T47D (cell line): ENCODE data around the gene CNTN5.

Experiments used
- DNase-seq, 2 experiments: peaks; one replicate each; pipeline versions ENCODE4 v3.0.0 to v3.0.0-alpha.2; 2011 to 2012; ENCODE audit warnings: low read depth in 1 of 2, low spot score in 1 of 2
- JUND ChIP-seq: IDR thresholded peaks from 2 replicates; pipeline ENCODE4 v1.6.1; 2012; ENCODE audit warnings: low read depth
- in situ Hi-C: cut with HindIII; loops from 2 replicates; pipeline ENCODE4 v1.10.0; 2016; ENCODE audit warnings: low sequenced_read_pairs, low pct_unique_long_range_greater_than_20kb

CNTN5 gene

GRCh38 chr11:99446400-99446799 lies 425.7 kb downstream of the CNTN5 start:
- in situ Hi-C loops: no loop called here
- TF ChIP-seq JUND: no peak
- no peak for DNase-seq

GRCh38 chr11:99449345-99449744 lies 428.6 kb downstream of the CNTN5 start:
- TF ChIP-seq JUND: no peak
- in situ Hi-C loops: no loop called here

GRCh38 chr11:99452075-99452474 lies 431.3 kb downstream of the CNTN5 start:
- no peak for TF ChIP-seq JUND
- no peak for DNase-seq
- in situ Hi-C loops: no loop called here

More at GRCh38 chr11:99449345-99449744, 428.6 kb downstream of the CNTN5 start:
- DNase-seq: no peak

GRCh38 chr11:99461913-99462312 lies 441.2 kb downstream of the CNTN5 start:
- no peak for TF ChIP-seq JUND
- DNase-seq: no peak
- in situ Hi-C loops: no loop called here

- in situ Hi-C loops: no loop called here
- DNase-seq: no peak
- no peak for TF ChIP-seq JUND
These were observed 444.2 kb downstream of the CNTN5 start for GRCh38 chr11:99464985-99465384.

- in situ Hi-C loops: no loop called here
- no peak for DNase-seq
- no peak for TF ChIP-seq JUND
These were observed 468.8 kb downstream of the CNTN5 start for GRCh38 chr11:99489581-99489980.

GRCh38 chr11:99494065-99494464 lies 473.3 kb downstream of the CNTN5 start:
- in situ Hi-C loops: no loop called here
- no peak for DNase-seq
- TF ChIP-seq JUND: no peak

GRCh38 chr11:99501655-99502054 lies 480.9 kb downstream of the CNTN5 start:
- no peak for DNase-seq
- in situ Hi-C loops: no loop called here
- no peak for TF ChIP-seq JUND

- in situ Hi-C loops: no loop called here
- DNase-seq: no peak
- TF ChIP-seq JUND: no peak
These were observed 484.6 kb downstream of the CNTN5 start for GRCh38 chr11:99505316-99505715.

GRCh38 chr11:99505831-99506230 lies 485.1 kb downstream of the CNTN5 start:
- in situ Hi-C loops: no loop called here
- no peak for DNase-seq
- no peak for TF ChIP-seq JUND

GRCh38 chr11:99509863-99510262 lies 489.1 kb downstream of the CNTN5 start:
- no peak for TF ChIP-seq JUND
- in situ Hi-C loops: no loop called here
- no peak for DNase-seq

- DNase-seq: no peak
- in situ Hi-C loops: no loop called here
- no peak for TF ChIP-seq JUND
These were observed 492.6 kb downstream of the CNTN5 start for GRCh38 chr11:99513368-99513767.

GRCh38 chr11:99519095-99519494 lies 498.3 kb downstream of the CNTN5 start:
- no peak for DNase-seq
- in situ Hi-C loops: no loop called here

GRCh38 chr11:99522467-99523173 lies 501.9 kb downstream of the CNTN5 start:
- TF ChIP-seq JUND: no peak
- in situ Hi-C loops: no loop called here
- no peak for DNase-seq

More at GRCh38 chr11:99519095-99519494, 498.3 kb downstream of the CNTN5 start:
- no peak for TF ChIP-seq JUND
